ENCODE measurements around the gene ACAN. TPM values are rescaled to one million over a fixed set of nuclear protein-coding genes. Genes with fewer than 3 reads are reported as not detected.

The ACAN gene
- total RNA-seq, 1 experiment from 2014 or later, result not detected

DNA sequence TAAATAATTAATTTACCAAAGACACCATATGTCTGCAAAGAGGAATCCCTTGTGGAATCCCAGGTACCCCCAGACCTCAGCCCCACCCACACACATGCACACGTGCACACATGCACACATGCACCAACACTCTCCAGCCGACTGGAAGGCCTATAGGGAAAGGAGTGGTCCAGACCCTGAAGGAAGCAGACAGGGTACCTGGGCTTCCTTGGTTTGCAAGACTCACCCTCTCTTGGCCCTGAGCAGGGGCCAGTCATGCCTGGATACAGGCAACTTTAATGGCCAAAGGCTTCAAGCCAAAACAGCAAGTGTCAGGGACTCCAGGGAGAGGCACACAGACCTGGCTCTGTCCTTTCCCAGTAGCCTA lies 101.0 kb downstream of the ACAN start:
- H4K20me1 ChIP-seq (ENCODE audit: insufficient read depth, low read depth, low read length), result no peaks in the 10 kb centered on the region
- H3K4me1 ChIP-seq (ENCODE audit: low read length), result no peaks in the 10 kb centered on the region
- no peak overlapping the region for H3K4me2 ChIP-seq (ENCODE audit: low read depth, low read length, poor library complexity, severe bottlenecking)
- no peak overlapping the region for H2AFZ ChIP-seq (ENCODE audit: low read length)
- H3K27me3 ChIP-seq (ENCODE audit: low read length), result no peaks in the 10 kb centered on the region
- H3K4me3 ChIP-seq (ENCODE audit: low read length), result no peak overlapping the region
- no peak overlapping the region for H3K9ac ChIP-seq (ENCODE audit: low read length)
- no peaks in the 10 kb centered on the region for H3K9me3 ChIP-seq (ENCODE audit: low read length)
- H3K27ac ChIP-seq (ENCODE audit: low read length), result no peak overlapping the region
- no peak for DNase-seq
- no peaks in the 10 kb centered on the region for H3K9me2 ChIP-seq (replicated peaks; ENCODE audit: insufficient read depth, low read length)
- H3K79me2 ChIP-seq (ENCODE audit: low read length), result no peaks in the 10 kb centered on the region
- no peaks in the 10 kb centered on the region for H3K36me3 ChIP-seq (ENCODE audit: insufficient read depth, low read length)

DNA sequence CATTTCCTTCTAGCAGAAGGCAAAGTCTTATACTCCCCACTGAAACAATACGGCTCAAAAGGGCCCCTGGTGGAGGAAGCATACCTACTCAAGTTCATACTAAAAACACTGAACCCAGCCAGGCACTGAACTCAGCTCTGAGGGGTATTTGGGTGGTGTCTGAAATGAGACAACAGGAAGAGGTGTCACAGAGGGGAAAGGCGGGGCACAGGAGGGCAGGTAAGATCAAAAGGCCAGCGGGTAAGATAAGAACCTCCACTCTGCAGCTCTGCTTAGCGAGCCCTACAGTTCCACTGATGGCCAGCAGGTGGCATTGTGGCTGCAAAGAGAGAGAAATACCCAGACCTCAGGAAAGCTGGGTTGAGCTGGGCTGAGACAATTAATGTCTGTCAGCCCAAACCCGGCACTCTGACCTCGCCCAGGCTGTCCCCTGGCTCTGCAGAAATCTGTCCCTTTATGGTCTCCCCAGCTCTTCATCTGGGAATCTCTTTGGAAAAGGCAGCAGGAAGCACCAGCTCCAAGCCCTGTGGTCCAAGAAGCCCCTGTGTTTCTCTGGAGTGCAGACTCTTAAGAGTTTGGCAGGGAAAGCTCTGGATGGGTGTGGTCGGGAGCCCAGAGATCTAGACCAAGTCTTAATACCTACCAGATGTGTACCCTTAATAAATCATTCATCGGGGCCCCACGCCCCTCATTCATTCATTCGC lies 101.5 kb downstream of the ACAN start:
- H2AFZ ChIP-seq (ENCODE audit: low read length), result no peak overlapping the region
- H3K9me3 ChIP-seq (ENCODE audit: low read length), result no peaks in the 10 kb centered on the region
- no peaks in the 10 kb centered on the region for H3K36me3 ChIP-seq (ENCODE audit: insufficient read depth, low read length)
- no peaks in the 10 kb centered on the region for H3K79me2 ChIP-seq (ENCODE audit: low read length)
- no peak overlapping the region for H3K4me3 ChIP-seq (ENCODE audit: low read length)
- no peak overlapping the region for H3K9ac ChIP-seq (ENCODE audit: low read length)
- H3K4me1 ChIP-seq (ENCODE audit: low read length), result no peaks in the 10 kb centered on the region
- H3K9me2 ChIP-seq (replicated peaks; ENCODE audit: insufficient read depth, low read length), result no peaks in the 10 kb centered on the region
- no peak overlapping the region for H3K27ac ChIP-seq (ENCODE audit: low read length)
- no peaks in the 10 kb centered on the region for H3K27me3 ChIP-seq (ENCODE audit: low read length)
- no peak overlapping the region for H3K4me2 ChIP-seq (ENCODE audit: low read depth, low read length, poor library complexity, severe bottlenecking)
- H4K20me1 ChIP-seq (ENCODE audit: insufficient read depth, low read depth, low read length), result no peaks in the 10 kb centered on the region
- peak; percentile 91 for DNase-seq

DNA sequence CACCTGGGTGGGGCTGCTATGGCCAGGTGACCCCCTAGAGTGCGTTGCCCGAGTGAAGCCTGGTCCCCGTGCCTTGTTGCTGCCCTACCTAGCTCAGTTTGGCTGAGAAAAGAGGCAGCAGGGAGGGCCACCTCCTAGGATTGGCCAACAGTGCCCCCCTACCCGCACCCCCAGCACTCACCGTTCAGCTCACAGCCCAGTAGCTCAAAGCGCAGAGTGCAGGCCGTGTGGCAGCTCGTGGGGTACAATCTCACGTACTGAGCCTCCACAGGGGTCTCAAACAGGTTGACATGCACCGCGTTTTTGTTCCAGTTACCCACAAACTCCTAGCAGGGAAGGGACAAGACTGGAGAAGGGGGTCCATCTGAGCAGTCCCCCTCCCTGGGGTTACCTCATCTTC lies 102.3 kb downstream of the ACAN start:
- H3K9me2 ChIP-seq (replicated peaks; ENCODE audit: insufficient read depth, low read length), result no peaks in the 10 kb centered on the region
- no peak overlapping the region for H3K9ac ChIP-seq (ENCODE audit: low read length)
- H3K9me3 ChIP-seq (ENCODE audit: low read length), result no peaks in the 10 kb centered on the region
- H3K27ac ChIP-seq (ENCODE audit: low read length), result no peak overlapping the region
- H2AFZ ChIP-seq (ENCODE audit: low read length), result no peak overlapping the region
- H3K4me1 ChIP-seq (ENCODE audit: low read length), result no peaks in the 10 kb centered on the region
- H3K27me3 ChIP-seq (ENCODE audit: low read length), result no peaks in the 10 kb centered on the region
- H3K4me2 ChIP-seq (ENCODE audit: low read depth, low read length, poor library complexity, severe bottlenecking), result no peak overlapping the region
- H3K79me2 ChIP-seq (ENCODE audit: low read length), result no peaks in the 10 kb centered on the region
- no peak overlapping the region for H3K4me3 ChIP-seq (ENCODE audit: low read length)
- no peaks in the 10 kb centered on the region for H4K20me1 ChIP-seq (ENCODE audit: insufficient read depth, low read depth, low read length)
- no peaks in the 10 kb centered on the region for H3K36me3 ChIP-seq (ENCODE audit: insufficient read depth, low read length)
- DNase-seq, result no peak

DNA sequence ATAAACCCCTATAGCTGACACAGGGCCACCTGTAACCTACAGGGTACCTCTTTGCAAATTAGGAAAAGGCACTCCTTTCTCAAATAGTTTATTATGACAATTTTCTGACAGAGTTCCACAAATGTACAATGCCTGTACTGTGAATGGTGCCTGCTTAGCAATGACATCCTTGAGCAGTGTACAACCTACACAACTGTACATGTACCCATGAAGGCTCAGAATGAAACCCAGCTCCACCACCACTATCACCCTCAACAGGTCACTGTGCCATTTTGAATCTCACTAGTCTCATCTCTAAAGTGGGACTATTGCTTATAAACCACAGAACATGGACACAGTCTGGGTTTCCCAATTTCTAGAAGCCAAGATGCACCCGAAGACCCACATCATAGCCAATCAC lies 102.9 kb downstream of the ACAN start:
- no peak overlapping the region for H2AFZ ChIP-seq (ENCODE audit: low read length)
- no peaks in the 10 kb centered on the region for H3K36me3 ChIP-seq (ENCODE audit: insufficient read depth, low read length)
- DNase-seq, result no peak
- H3K27ac ChIP-seq (ENCODE audit: low read length), result no peak overlapping the region
- no peak overlapping the region for H3K4me3 ChIP-seq (ENCODE audit: low read length)
- no peaks in the 10 kb centered on the region for H4K20me1 ChIP-seq (ENCODE audit: insufficient read depth, low read depth, low read length)
- H3K4me2 ChIP-seq (ENCODE audit: low read depth, low read length, poor library complexity, severe bottlenecking), result no peak overlapping the region
- no peaks in the 10 kb centered on the region for H3K27me3 ChIP-seq (ENCODE audit: low read length)
- no peaks in the 10 kb centered on the region for H3K79me2 ChIP-seq (ENCODE audit: low read length)
- H3K9ac ChIP-seq (ENCODE audit: low read length), result no peak overlapping the region
- no peaks in the 10 kb centered on the region for H3K9me2 ChIP-seq (replicated peaks; ENCODE audit: insufficient read depth, low read length)
- no peaks in the 10 kb centered on the region for H3K4me1 ChIP-seq (ENCODE audit: low read length)
- H3K9me3 ChIP-seq (ENCODE audit: low read length), result no peaks in the 10 kb centered on the region

DNA sequence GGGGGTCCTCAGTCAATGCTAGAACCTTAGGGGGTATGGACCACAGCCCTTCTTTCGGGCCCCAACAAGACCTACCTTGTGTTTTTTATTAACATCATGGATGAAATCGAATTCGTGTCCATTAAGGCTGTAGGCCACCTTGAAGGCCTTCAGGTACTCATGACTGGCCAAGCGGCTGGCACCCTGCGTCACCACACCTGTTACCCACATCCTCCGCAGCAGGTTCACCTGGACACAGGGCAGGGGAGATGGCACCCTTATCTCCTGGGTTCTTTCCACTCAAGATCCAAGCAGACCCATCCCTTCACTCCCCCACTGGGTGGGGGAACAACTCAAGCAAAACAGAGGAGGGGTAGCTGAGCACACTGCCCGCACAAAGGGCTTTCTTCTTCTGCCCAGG lies 103.3 kb downstream of the ACAN start:
- Histone ChIP-seq H3K9me2 (replicated peaks; ENCODE audit: insufficient read depth, low read length) (no peaks in the 10 kb centered on the region), H2AFZ (ENCODE audit: low read length) (no peak overlapping the region), H3K4me2 (ENCODE audit: low read depth, low read length, poor library complexity, severe bottlenecking) (no peak overlapping the region), H3K4me3 (ENCODE audit: low read length) (no peak overlapping the region), H3K27ac (ENCODE audit: low read length) (no peak overlapping the region), H3K27me3 (ENCODE audit: low read length) (no peaks in the 10 kb centered on the region), H4K20me1 (ENCODE audit: insufficient read depth, low read depth, low read length) (no peaks in the 10 kb centered on the region), H3K79me2 (ENCODE audit: low read length) (no peaks in the 10 kb centered on the region), H3K4me1 (ENCODE audit: low read length) (no peaks in the 10 kb centered on the region), H3K9ac (ENCODE audit: low read length) (no peak overlapping the region), H3K9me3 (ENCODE audit: low read length) (no peaks in the 10 kb centered on the region), H3K36me3 (ENCODE audit: insufficient read depth, low read length) (no peaks in the 10 kb centered on the region)
- no peak for DNase-seq

DNA sequence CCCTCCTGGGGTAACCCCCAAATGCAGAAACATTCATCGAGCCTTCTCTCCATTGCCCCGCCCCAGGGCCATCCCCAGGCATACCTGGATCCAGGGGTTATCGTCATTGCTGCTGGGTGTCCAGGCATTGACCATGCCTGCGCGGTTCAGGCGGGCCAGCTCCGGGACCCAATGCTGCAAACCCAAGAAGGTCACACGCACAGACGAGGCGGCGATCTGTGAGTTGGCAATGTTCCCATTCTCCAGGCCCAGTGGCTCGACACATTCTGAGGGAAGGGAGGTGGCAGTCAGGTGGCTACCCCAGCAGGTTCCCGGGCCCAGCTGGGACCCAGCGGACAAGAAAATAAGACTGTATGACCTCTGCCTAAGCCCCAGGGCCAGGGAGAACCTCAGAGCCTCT lies 103.9 kb downstream of the ACAN start:
- Histone ChIP-seq H3K4me1 (ENCODE audit: low read length) (no peaks in the 10 kb centered on the region), H3K79me2 (ENCODE audit: low read length) (no peaks in the 10 kb centered on the region), H3K9me3 (ENCODE audit: low read length) (no peaks in the 10 kb centered on the region), H3K4me3 (ENCODE audit: low read length) (no peak overlapping the region), H3K9ac (ENCODE audit: low read length) (no peak overlapping the region), H3K36me3 (ENCODE audit: insufficient read depth, low read length) (no peaks in the 10 kb centered on the region), H3K27me3 (ENCODE audit: low read length) (no peaks in the 10 kb centered on the region), H3K4me2 (ENCODE audit: low read depth, low read length, poor library complexity, severe bottlenecking) (no peak overlapping the region), H3K27ac (ENCODE audit: low read length) (no peak overlapping the region), H4K20me1 (ENCODE audit: insufficient read depth, low read depth, low read length) (no peaks in the 10 kb centered on the region), H3K9me2 (replicated peaks; ENCODE audit: insufficient read depth, low read length) (no peaks in the 10 kb centered on the region), H2AFZ (ENCODE audit: low read length) (no peak overlapping the region)
- no peak for DNase-seq

DNA sequence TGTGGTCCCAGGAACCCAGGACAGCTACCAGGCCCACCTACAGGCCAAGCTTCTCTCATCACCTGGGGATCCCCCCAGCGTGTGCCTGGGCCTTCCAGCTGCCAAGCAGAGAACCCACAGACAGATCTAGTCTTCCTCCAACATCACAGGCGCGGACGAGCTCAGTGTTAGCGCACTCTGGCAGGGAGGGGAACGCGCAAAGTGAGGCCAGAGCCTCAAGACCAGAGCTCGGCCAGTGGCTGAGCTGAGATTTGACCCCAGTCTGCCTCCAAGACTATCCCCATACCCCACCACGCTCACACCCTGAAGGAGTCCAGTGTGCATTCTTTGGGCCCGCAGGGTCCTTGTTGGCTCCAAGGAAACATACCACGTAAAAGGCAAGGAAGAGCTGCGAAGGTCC lies 104.9 kb downstream of the ACAN start:
- peaks cover 6% of the 10 kb centered on the region for H3K4me1 ChIP-seq (ENCODE audit: low read length)
- H4K20me1 ChIP-seq (ENCODE audit: insufficient read depth, low read depth, low read length), result no peaks in the 10 kb centered on the region

DNA sequence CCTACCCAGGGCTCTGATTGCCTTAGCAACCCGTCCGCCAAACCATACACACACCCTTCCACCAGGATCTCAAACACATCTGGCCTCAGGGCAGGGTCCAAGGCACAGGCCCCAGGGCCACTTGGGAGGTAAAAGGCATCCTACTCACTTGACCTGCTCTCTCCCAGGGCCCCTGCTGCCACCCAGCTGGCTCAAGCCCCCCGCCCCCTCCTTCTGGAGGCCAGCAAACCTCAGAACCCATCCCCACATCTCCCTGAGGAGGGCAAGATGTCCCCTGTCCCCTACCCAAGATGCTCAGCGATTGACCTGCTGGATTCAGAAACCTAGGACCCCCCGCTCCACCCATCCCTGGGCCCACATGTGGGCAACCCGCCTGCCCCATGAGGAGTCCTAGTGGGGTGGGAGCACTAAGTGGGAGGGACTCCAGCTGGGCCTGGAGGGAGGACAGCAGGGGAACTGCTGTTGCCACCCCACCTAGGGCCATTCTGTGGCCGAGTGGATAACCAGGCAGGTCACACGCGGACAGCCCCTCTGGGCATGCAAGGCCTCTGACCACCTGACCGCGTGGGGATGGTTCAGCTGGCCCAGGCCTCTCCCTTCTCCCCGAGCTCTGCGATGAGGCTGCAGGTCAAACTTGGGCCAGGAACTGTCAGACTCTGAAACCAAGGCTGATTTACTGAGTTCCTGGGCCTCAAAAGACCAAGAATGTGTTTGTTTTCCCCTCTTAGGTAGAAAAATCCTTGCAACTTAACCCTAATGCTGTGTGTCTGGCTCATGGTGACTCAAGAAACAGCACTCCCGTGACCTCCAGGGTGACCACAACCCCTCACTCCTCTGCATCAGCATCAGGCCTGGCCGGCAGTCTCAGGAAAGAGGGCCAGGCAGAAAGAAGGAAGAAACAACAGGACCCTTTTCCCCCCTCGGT lies 105.7 kb downstream of the ACAN start:
- H3K9ac ChIP-seq (ENCODE audit: low read length), result no peak overlapping the region
- no peak for DNase-seq
- no peaks in the 10 kb centered on the region for H3K79me2 ChIP-seq (ENCODE audit: low read length)
- H3K9me3 ChIP-seq (ENCODE audit: low read length), result no peaks in the 10 kb centered on the region
- peaks cover 13% of the 10 kb centered on the region for H3K4me1 ChIP-seq (ENCODE audit: low read length)
- no peaks in the 10 kb centered on the region for H4K20me1 ChIP-seq (ENCODE audit: insufficient read depth, low read depth, low read length)
- H3K27ac ChIP-seq (ENCODE audit: low read length), result no peak overlapping the region
- H3K9me2 ChIP-seq (replicated peaks; ENCODE audit: insufficient read depth, low read length), result no peaks in the 10 kb centered on the region
- no peaks in the 10 kb centered on the region for H3K36me3 ChIP-seq (ENCODE audit: insufficient read depth, low read length)
- no peak overlapping the region for H3K4me3 ChIP-seq (ENCODE audit: low read length)
- no peak overlapping the region for H3K4me2 ChIP-seq (ENCODE audit: low read depth, low read length, poor library complexity, severe bottlenecking)
- H3K27me3 ChIP-seq (ENCODE audit: low read length), result no peaks in the 10 kb centered on the region
- no peak overlapping the region for H2AFZ ChIP-seq (ENCODE audit: low read length)

More for the DNA sequence above, 104.9 kb downstream of the ACAN start:
- Histone ChIP-seq H2AFZ (ENCODE audit: low read length) (no peak overlapping the region), H3K27ac (ENCODE audit: low read length) (no peak overlapping the region), H3K4me3 (ENCODE audit: low read length) (no peak overlapping the region), H3K4me2 (ENCODE audit: low read depth, low read length, poor library complexity, severe bottlenecking) (no peak overlapping the region), H3K27me3 (ENCODE audit: low read length) (no peaks in the 10 kb centered on the region), H3K79me2 (ENCODE audit: low read length) (no peaks in the 10 kb centered on the region), H3K9me3 (ENCODE audit: low read length) (no peaks in the 10 kb centered on the region), H3K9ac (ENCODE audit: low read length) (no peak overlapping the region), H3K36me3 (ENCODE audit: insufficient read depth, low read length) (no peaks in the 10 kb centered on the region), H3K9me2 (replicated peaks; ENCODE audit: insufficient read depth, low read length) (no peaks in the 10 kb centered on the region)
- no peak for DNase-seq
